HepG2 (cell line): ENCODE data around the gene CLDN9. TPM values are rescaled to one million over a fixed set of nuclear protein-coding genes. Genes with fewer than 3 reads are reported as not detected.

Experiments
- CREB1 ChIP-seq, 2 experiments: fragments of 450-650 bp in 1 of 2; IDR thresholded peaks; 2 replicates each; pipeline ENCODE4 v1.6.1; 2016 to 2017; ENCODE audit warnings: control low read depth in 1 of 2, mild to moderate bottlenecking in 1 of 2, missing compliant biosample characterization in 1 of 2, missing genetic modification characterization in 1 of 2
- HOXA7 ChIP-seq: sonication (generic); formaldehyde crosslinking; IDR thresholded peaks from 2 replicates; pipeline ENCODE4 v1.8.1; 2022; ENCODE audit warnings: mild to moderate bottlenecking, missing genetic modification reagents, moderate library complexity
- KDM5B ChIP-seq: sonication (generic); formaldehyde crosslinking; IDR thresholded peaks from 2 replicates; pipeline ENCODE4 v1.4.0; 2020; ENCODE audit warnings: missing genetic modification reagents, mild to moderate bottlenecking, borderline replicate concordance
- NAIF1 ChIP-seq: sonication (generic); formaldehyde crosslinking; IDR thresholded peaks from 2 replicates; pipeline ENCODE4 v1.5.0; 2020; ENCODE audit warnings: mild to moderate bottlenecking, missing genetic modification reagents, borderline replicate concordance
- NCOA2 ChIP-seq: sonication (generic); formaldehyde crosslinking; IDR thresholded peaks from 2 replicates; pipeline ENCODE4 v1.8.0; 2022; ENCODE audit warnings: inconsistent platforms
- NFYC ChIP-seq: IDR thresholded peaks from 2 replicates; pipeline ENCODE4 v1.6.1; 2016; ENCODE audit warnings: missing genetic modification reagents, missing compliant biosample characterization
- RAD21 ChIP-seq: fragments of 450-650 bp; formaldehyde crosslinking; IDR thresholded peaks from 2 replicates; pipeline ENCODE4 v1.5.0; 2020; ENCODE audit warnings: mild to moderate bottlenecking
- SOX5 ChIP-seq: IDR thresholded peaks from 2 replicates; pipeline ENCODE4 v1.6.1; 2016; ENCODE audit warnings: borderline replicate concordance
- TBX3 ChIP-seq: fragments of 450-650 bp; IDR thresholded peaks from 2 replicates; pipeline ENCODE4 v1.6.1; 2017; ENCODE audit warnings: antibody characterized with exemption, mild to moderate bottlenecking, inconsistent platforms, borderline replicate concordance
- TGIF2 ChIP-seq: IDR thresholded peaks from 2 replicates; pipeline ENCODE4 v1.6.1; 2016; ENCODE audit warnings: control low read depth, missing compliant biosample characterization
- YEATS2 ChIP-seq: sonication (generic); formaldehyde crosslinking; IDR thresholded peaks from 2 replicates; pipeline ENCODE4 v1.4.0; 2020; ENCODE audit warnings: missing genetic modification reagents, borderline replicate concordance
- ZNF543 ChIP-seq: sonication (generic); formaldehyde crosslinking; IDR thresholded peaks from 2 replicates; pipeline ENCODE4 v1.4.0; 2020; ENCODE audit warnings: mild to moderate bottlenecking, missing genetic modification reagents
- ZNF850 ChIP-seq: sonication (generic); formaldehyde crosslinking; conservative IDR thresholded peaks from 2 replicates; pipeline ENCODE4 v1.9.0; 2021; ENCODE audit warnings: mild to moderate bottlenecking, missing genetic modification reagents
- ZSCAN20 ChIP-seq: sonication (generic); formaldehyde crosslinking; IDR thresholded peaks from 2 replicates; pipeline ENCODE4 v1.4.0; 2020; ENCODE audit warnings: missing genetic modification reagents, mild to moderate bottlenecking, borderline replicate concordance
- ZSCAN9 ChIP-seq: IDR thresholded peaks from 2 replicates; pipeline ENCODE4 v1.6.1; 2016; ENCODE audit warnings: borderline replicate concordance
- polyA plus RNA-seq, 8 experiments: library from polyadenylated mRNA; depleted of rRNA in 3 of 8; stranded (reverse) in 7 of 8; unstranded in 1 of 8; fragments of >200 nt; fragmentation: Illumina TruSeq in 4 of 8; extraction: Trizol in 4 of 8; gene quantifications; 2 replicates each; pipeline versions ENCODE4 v1.2.1 to v1.2.3, GENCODE V29; 2011 to 2016; ENCODE audit warnings: low read depth in 4 of 8, missing spikeins in 1 of 8, mixed read lengths in 1 of 8; ENCODE audit not compliant: insufficient read depth in 1 of 8
- total RNA-seq, 5 experiments: library from RNA; depleted of rRNA; stranded (reverse); fragments of >200 nt; fragmentation: Illumina TruSeq; extraction: Trizol; gene quantifications; 2 replicates each; pipeline ENCODE4 v1.2.3, GENCODE V29; 2016; ENCODE audit warnings: low read depth in 1 of 5
- TF ChIP-seq, protein P1 (sequence below): IDR thresholded peaks from 2 replicates; pipeline ENCODE4 v1.6.1; 2018; ENCODE audit warnings: missing genetic modification reagents, mild to moderate bottlenecking, missing compliant biosample characterization
- TF ChIP-seq, protein P2 (sequence below): sonication (generic); formaldehyde crosslinking; IDR thresholded peaks from 2 replicates; pipeline ENCODE4 v1.5.0; 2020; ENCODE audit warnings: mild to moderate bottlenecking, missing genetic modification reagents
- TF ChIP-seq, protein P3 (sequence below): IDR thresholded peaks from 2 replicates; pipeline ENCODE4 v1.6.1; 2016; ENCODE audit warnings: low read depth
- TF ChIP-seq, protein P4 (sequence below): fragments of 450-650 bp; IDR thresholded peaks from 2 replicates; pipeline ENCODE4 v1.6.1; 2016

The CLDN9 gene
- total and polyA plus RNA-seq, 2 of the 13 experiments (the other 11 are each of a cell fraction or from before 2014, with no cell fraction given) = 0.15 to 0.26 TPM

DNA sequence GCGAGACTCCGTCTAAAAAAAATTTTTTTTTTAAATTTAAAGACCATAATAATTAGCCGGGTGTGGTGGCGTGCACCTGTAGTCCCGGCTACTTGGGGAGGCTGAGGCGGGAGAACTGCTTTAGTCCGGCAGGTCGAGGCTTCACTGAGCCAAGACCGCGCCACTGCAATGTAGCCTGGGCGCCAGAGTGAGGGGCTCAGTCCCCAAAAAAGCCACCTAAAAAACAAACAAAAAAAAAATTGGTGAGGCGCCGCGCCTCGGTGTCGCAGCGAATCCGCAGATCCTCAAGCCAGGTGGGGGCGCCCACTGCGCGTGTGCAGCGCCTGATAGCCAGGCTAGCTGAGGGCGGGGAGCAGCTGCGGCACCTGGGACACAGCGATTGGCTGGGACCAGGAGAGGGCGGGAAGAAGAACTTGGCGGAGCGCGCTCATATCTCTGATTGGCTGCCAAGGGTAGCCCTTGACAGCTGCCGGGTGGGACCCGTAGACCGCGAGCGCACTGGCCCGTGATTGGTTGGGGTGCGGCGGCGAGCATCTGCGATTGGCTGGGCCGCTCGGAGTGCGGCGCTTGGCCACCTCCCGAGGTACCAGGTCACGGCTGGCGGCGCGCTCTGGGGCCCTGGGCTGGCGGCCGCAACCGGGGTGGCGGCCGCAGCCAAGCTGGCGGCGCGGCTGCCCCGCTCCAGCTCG is 9.0 kb upstream of the CLDN9 start (continued):
- no peak for TF ChIP-seq TBX3
- TF ChIP-seq ZSCAN9 (CRISPR knock-in tag) = 0 out of 2 replicates have a peak, but pooled peaks have one; percentile 26
- TF ChIP-seq, protein P1, sequence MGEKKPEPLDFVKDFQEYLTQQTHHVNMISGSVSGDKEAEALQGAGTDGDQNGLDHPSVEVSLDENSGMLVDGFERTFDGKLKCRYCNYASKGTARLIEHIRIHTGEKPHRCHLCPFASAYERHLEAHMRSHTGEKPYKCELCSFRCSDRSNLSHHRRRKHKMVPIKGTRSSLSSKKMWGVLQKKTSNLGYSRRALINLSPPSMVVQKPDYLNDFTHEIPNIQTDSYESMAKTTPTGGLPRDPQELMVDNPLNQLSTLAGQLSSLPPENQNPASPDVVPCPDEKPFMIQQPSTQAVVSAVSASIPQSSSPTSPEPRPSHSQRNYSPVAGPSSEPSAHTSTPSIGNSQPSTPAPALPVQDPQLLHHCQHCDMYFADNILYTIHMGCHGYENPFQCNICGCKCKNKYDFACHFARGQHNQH = peak; percentile 68; the same call in 1 of the 2 replicates
- peak; percentile 79; the same call in 1 of the 2 replicates for TF ChIP-seq YEATS2 (CRISPR knock-in tag)
- TF ChIP-seq NCOA2 (CRISPR knock-in tag) = 0 out of 2 replicates have a peak, but pooled peaks have one; percentile 35
- TF ChIP-seq, protein P2, sequence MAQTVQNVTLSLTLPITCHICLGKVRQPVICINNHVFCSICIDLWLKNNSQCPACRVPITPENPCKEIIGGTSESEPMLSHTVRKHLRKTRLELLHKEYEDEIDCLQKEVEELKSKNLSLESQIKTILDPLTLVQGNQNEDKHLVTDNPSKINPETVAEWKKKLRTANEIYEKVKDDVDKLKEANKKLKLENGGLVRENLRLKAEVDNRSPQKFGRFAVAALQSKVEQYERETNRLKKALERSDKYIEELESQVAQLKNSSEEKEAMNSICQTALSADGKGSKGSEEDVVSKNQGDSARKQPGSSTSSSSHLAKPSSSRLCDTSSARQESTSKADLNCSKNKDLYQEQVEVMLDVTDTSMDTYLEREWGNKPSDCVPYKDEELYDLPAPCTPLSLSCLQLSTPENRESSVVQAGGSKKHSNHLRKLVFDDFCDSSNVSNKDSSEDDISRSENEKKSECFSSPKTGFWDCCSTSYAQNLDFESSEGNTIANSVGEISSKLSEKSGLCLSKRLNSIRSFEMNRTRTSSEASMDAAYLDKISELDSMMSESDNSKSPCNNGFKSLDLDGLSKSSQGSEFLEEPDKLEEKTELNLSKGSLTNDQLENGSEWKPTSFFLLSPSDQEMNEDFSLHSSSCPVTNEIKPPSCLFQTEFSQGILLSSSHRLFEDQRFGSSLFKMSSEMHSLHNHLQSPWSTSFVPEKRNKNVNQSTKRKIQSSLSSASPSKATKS (CRISPR knock-in tag) = no peak
- TF ChIP-seq SOX5 (CRISPR knock-in tag) = no peak
- TF ChIP-seq, protein P3, sequence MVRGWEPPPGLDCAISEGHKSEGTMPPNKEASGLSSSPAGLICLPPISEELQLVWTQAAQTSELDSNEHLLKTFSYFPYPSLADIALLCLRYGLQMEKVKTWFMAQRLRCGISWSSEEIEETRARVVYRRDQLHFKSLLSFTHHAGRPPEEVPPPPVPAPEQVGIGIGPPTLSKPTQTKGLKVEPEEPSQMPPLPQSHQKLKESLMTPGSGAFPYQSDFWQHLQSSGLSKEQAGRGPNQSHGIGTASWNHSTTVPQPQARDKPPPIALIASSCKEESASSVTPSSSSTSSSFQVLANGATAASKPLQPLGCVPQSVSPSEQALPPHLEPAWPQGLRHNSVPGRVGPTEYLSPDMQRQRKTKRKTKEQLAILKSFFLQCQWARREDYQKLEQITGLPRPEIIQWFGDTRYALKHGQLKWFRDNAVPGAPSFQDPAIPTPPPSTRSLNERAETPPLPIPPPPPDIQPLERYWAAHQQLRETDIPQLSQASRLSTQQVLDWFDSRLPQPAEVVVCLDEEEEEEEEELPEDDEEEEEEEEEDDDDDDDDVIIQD (CRISPR knock-in tag) = 0 out of 2 replicates have a peak, but pooled peaks have one; percentile 26
- peak; percentile 100 for TF ChIP-seq TGIF2 (CRISPR knock-in tag)
- TF ChIP-seq NAIF1 (CRISPR knock-in tag) = no peak
- TF ChIP-seq NFYC (CRISPR knock-in tag) = peak; percentile 98
- peak; percentile 96 for TF ChIP-seq RAD21 (CRISPR knock-in tag)
- TF ChIP-seq CREB1 (IDR thresholded peaks at IDR 0.05) = peak; percentile 79
- no peak for TF ChIP-seq CREB1 (CRISPR knock-in tag; IDR thresholded peaks at IDR 0.05)
- TF ChIP-seq, protein P4, sequence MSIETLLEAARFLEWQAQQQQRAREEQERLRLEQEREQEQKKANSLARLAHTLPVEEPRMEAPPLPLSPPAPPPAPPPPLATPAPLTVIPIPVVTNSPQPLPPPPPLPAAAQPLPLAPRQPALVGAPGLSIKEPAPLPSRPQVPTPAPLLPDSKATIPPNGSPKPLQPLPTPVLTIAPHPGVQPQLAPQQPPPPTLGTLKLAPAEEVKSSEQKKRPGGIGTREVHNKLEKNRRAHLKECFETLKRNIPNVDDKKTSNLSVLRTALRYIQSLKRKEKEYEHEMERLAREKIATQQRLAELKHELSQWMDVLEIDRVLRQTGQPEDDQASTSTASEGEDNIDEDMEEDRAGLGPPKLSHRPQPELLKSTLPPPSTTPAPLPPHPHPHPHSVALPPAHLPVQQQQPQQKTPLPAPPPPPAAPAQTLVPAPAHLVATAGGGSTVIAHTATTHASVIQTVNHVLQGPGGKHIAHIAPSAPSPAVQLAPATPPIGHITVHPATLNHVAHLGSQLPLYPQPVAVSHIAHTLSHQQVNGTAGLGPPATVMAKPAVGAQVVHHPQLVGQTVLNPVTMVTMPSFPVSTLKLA = peak; percentile 47; the same call in 1 of the 2 replicates
- TF ChIP-seq HOXA7 = no peak
- peak; percentile 47; the same call in 1 of the 2 replicates for TF ChIP-seq KDM5B (CRISPR knock-in tag)
- TF ChIP-seq ZSCAN20 = no peak
- TF ChIP-seq ZNF850 (CRISPR knock-in tag) = no peak
- 0 out of 2 replicates have a peak, but pooled peaks have one; percentile 31 for TF ChIP-seq ZNF543
